CD4-positive, alpha-beta T cell treated with Interleukin-15 for 4 hours (primary cell): ENCODE data around the gene OR5D13.

ENCODE experiments used
- DNase-seq: peaks from one replicate; pipeline ENCODE4 v3.0.0-alpha.2; 2020; ENCODE audit warnings: low spot score

OR5D13 gene, protein sequence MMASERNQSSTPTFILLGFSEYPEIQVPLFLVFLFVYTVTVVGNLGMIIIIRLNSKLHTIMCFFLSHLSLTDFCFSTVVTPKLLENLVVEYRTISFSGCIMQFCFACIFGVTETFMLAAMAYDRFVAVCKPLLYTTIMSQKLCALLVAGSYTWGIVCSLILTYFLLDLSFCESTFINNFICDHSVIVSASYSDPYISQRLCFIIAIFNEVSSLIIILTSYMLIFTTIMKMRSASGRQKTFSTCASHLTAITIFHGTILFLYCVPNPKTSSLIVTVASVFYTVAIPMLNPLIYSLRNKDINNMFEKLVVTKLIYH

DNA sequence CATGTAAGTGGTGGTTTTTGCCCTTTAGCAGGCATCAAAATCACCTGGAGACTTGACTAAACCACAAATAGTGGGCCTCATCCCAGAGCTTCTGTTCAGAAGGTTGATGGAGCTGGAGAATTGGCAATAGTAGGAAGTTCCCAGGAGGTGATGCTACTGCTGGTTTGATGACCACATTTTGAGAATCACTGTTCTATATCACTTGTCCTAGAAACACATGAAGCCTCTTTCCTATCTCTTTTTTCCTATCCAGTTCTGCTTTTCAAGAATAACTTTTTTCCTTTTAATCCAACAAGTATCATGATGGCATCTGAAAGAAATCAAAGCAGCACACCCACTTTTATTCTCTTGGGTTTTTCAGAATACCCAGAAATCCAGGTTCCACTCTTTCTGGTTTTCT lies at the start of gene OR5D13:
Gene OR5D13 (plus strand): TSS at position 301 of the 400 bp plus-strand sequence. CDS start 0 bp downstream, at position 301.
- DNase-seq: no peak

DNA sequence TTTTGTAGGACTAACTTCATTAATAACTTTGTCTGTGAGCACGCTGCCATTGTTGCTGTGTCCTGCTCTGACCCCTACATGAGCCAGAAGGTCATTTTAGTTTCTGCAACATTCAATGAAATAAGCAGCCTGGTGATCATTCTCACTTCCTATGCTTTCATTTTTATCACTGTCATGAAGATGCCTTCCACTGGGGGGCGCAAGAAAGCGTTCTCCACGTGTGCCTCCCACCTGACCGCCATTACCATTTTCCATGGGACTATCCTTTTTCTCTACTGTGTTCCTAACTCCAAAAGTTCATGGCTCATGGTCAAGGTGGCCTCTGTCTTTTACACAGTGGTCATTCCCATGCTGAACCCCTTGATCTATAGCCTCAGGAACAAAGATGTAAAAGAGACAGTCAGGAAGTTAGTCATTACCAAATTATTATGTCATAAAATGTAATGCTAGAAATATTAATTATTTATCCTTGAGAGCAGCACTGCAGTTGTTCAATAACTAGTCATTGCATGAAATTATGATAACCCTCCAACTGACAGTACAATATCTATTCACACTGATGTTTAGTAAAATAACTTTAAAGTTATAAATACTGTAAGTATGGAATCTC lies 46.4 kb upstream of the OR5D13 start:
- DNase-seq: no peak

DNA sequence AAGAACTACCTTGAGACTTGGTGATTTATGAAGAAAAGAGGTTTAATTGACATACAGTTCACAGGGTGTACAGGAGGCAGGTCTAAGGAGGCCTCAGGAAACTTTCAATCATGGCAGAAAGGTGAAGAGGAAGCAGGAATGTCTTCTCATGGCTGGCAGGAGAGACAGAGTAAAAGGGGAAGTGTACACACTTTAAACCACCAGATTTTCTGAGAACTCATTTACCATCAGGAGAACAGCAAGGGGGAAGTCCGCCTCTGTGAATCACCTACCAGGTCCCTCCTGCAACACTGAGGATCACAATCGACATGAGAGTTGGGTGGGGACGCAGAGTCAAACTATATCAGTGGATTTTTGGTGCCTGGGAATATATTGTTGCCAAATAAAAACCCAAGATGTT lies 40.3 kb upstream of the OR5D13 start:
- DNase-seq: no peak

DNA sequence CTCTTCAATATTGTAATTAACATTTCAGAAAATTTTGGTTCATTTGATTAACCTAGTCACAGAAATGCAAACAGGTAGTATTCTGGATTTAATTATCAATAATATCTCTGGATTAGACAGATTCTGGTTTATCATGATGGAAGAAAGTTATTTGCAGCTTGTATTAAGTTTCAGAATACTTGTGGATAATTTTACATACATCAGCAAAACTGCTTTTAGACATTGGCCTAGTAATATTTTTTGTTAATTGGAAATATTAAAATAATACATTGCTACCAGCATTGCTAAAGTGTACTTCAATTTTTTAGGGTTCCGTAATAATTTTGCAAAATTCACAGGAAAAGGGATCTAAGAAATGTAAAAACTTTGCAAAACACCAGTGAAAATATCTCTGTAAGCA lies 18.4 kb downstream of the OR5D13 start:
- no peak for DNase-seq

DNA sequence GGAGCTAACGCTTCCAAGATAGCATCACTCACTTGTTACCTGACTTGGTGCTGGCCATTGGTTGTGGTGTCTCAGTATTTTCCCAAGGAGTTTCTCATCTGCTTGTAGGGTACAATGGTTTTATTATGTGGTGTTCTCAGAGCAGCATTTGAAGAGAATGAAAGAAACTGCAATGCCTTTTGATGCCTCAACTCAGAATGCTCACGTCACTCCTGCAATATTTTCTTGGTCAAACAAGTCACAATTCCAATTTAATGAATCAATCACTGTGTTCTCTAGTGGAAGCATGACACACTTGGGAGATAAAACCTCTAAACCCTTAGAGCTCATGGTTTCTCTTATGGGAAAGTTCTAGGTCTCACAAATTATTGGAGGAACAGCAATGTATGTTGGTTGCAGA lies 20.1 kb downstream of the OR5D13 start:
- DNase-seq: no peak

DNA sequence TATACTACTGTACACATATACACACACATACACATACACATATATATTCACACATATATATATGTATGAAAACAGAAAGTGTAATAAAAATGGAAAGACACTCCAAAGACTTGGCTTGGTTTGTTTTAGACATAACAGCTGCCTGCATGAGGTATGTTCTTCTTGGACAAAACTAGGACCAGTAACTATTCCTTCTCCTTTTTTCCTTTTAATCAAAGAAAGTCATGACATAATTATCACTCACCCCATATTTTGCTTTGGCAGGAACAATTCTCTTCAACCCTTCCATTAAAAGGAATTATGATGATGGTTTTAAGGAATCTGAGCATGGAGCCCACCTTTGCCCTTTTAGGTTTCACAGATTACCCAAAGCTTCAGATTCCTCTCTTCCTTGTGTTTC lies 22.0 kb downstream of the OR5D13 start, which contains the start of gene OR5D14:
Gene OR5D14 (plus strand): TSS at position 301 of the 400 bp plus-strand sequence. CDS start 0 bp downstream, at position 301.
- DNase-seq: no peak

DNA sequence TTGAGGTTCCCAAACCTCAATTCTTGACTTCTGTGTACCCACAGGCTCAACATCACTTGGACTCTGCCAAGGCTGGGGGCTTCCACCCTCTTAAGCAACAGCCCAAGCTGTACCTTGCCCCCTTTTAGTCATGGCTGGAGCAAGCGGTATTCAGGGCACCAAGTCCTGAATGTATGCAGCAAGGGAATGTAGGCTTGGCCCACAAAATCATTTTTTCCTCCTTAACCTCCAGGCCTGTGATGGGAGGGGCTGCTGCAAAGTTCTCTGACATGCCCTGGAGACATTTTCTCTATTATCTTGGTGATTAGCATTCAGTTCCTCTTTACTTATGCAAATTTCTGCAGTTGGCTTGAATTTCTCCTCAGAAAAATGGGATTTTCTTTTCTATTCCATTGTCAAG lies 33.0 kb downstream of the OR5D13 start:
- no peak for DNase-seq

DNA sequence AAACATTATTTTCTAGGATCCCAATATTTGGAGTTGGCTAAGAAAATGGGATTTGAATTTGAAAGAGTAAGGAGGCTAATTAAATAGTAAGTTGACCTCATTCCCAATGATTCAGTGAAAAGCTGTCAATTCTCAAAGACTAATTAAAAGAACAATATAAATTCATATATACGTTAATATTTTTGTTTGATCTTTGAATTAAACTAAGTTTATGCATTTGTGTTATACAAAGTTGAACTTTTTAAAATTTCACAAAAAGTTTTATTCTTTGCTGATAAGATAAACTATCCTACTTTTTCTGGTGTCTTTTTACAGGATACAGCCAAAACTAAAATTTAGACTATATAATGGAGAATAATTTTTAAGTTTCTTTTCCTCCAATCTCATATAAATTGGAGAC lies 37.8 kb downstream of the OR5D13 start, which contains the start of gene OR5L1:
Gene OR5L1 (plus strand): TSS at position 301 of the 400 bp plus-strand sequence. CDS start 100 bp downstream, outside the sequence.
- no peak for DNase-seq

DNA sequence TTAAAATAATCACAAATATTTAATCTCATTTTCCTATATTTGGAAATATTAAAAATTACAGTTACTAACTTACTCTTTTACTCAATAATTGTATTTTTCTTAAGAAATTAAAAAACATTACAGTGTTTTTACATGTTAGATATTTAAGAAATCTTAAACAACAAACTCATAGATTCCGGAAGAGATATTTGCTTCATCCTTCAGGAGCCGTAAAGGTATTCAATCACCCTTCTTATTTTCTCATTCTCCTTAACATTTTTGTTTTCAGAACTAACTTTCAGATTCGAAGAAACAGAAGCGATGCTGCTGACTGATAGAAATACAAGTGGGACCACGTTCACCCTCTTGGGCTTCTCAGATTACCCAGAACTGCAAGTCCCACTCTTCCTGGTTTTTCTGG lies 46.1 kb downstream of the OR5D13 start, which contains the start of gene OR5D18:
Gene OR5D18 (plus strand): TSS at position 301 of the 400 bp plus-strand sequence. CDS start 0 bp downstream, at position 301.
- DNase-seq: no peak
